CD4-positive, alpha-beta T cell (primary cell): ENCODE measurements around the gene SKAP1. TPM values are rescaled to one million over a fixed set of nuclear protein-coding genes. Genes with fewer than 3 reads are reported as not detected.

ENCODE experiments used
- ATAC-seq: fragments of 200-7000 bp; cut with Tn5 transposase; one replicate; pipeline ENCODE4 v1.10.0; 2022; ENCODE audit warnings: mild to moderate bottlenecking; ENCODE audit not compliant: poor library complexity
- CTCF ChIA-PET: fragments of 350-600 bp; sonication (Branson Sonifier 250); formaldehyde crosslinking; loops from one replicate; lab custom pipeline; 2021; ENCODE audit warnings: antibody characterized with exemption, inconsistent platforms; lab: Charles Lee
- POLR2A ChIA-PET: fragments of 350-600 bp; sonication (Branson Sonifier 250); formaldehyde crosslinking; loops from one replicate; lab custom pipeline; 2021; ENCODE audit warnings: antibody characterized with exemption, inconsistent platforms; lab: Charles Lee
- DNase-seq, 14 experiments: peaks; one replicate each; pipeline ENCODE4 v3.0.0-alpha.2; 2013 to 2020; ENCODE audit warnings: mixed read lengths in 2 of 14
- H3K27ac ChIP-seq, 2 donors: one replicate each; pipeline versions ENCODE4 v1.5.1 to v1.7.0; 2013; ENCODE audit warnings: low read length in 2 of 2, low read depth in 1 of 2, mild to moderate bottlenecking in 1 of 2
- H3K27me3 ChIP-seq, 2 experiments: 1 replicate in 1 of 2; 2 replicates in 1 of 2; pipeline versions ENCODE4 v1.6.1 to v1.7.0; 2013; ENCODE audit warnings: low read length in 2 of 2, control low read depth in 1 of 2, mild to moderate bottlenecking in 1 of 2, moderate library complexity in 1 of 2; ENCODE audit not compliant: insufficient read depth in 2 of 2, control insufficient read depth in 1 of 2
- H3K36me3 ChIP-seq: one replicate; pipeline ENCODE4 v1.6.1; 2013; ENCODE audit warnings: low read length, control low read depth; ENCODE audit not compliant: insufficient read depth
- H3K4me1 ChIP-seq: one replicate; pipeline ENCODE4 v1.6.1; 2013; ENCODE audit warnings: low read length, control low read depth; ENCODE audit not compliant: insufficient read depth
- H3K4me3 ChIP-seq: one replicate; pipeline ENCODE4 v1.5.1; 2013; ENCODE audit warnings: mild to moderate bottlenecking, low read length, moderate library complexity
- H3K9me3 ChIP-seq, 2 experiments: 1 replicate in 1 of 2; 2 replicates in 1 of 2; pipeline versions ENCODE4 v1.6.1 to v1.7.0; 2013; ENCODE audit warnings: low read length in 2 of 2, mild to moderate bottlenecking in 2 of 2, control low read depth in 1 of 2, moderate library complexity in 1 of 2; ENCODE audit not compliant: control insufficient read depth in 1 of 2, insufficient read depth in 1 of 2
- H3K27ac Mint-ChIP-seq: one replicate; pipeline ENCODE4 v1.8.0; 2020; ENCODE audit warnings: mixed read lengths
- H3K27me3 Mint-ChIP-seq: one replicate; pipeline ENCODE4 v1.8.0; 2021; ENCODE audit warnings: mixed read lengths
- H3K36me3 Mint-ChIP-seq: one replicate; pipeline ENCODE4 v1.8.0; 2021; ENCODE audit warnings: low read depth, mixed read lengths
- H3K4me1 Mint-ChIP-seq: one replicate; pipeline ENCODE4 v1.8.0; 2021; ENCODE audit warnings: low read depth, mixed read lengths
- H3K4me3 Mint-ChIP-seq: one replicate; pipeline ENCODE4 v1.8.0; 2020; ENCODE audit warnings: mild to moderate bottlenecking, mixed read lengths
- H3K9me3 Mint-ChIP-seq: one replicate; pipeline ENCODE4 v1.8.0; 2020; ENCODE audit warnings: mixed read lengths
- intact Hi-C, 2 experiments: fragments of 100-400 bp; cut with DNase I in 1 of 2; cut with micrococcal nuclease in 1 of 2; formaldehyde crosslinking; loops; one replicate each; pipeline versions ENCODE4 v1.15.1 to v1.9.0; 2023 to 2025; cut with DNase I, micrococcal nuclease
- total RNA-seq, 174 experiments: library from RNA in 2 of 174; stranded (reverse) in 2 of 174; gene quantifications; one replicate each; pipeline ENCODE4 v1.2.3 and lab custom pipeline; 2021 to 2026
- TF ChIP-seq, protein P1 (sequence below): fragments of 200-600 bp; IDR thresholded peaks from one replicate; pipeline ENCODE4 v1.8.0; 2022; ENCODE audit warnings: antibody characterized with exemption, mild to moderate bottlenecking

SKAP1 gene
- total RNA-seq, 2 experiments from 2014 or later: 92.0 to 95.1 TPM

DNA sequence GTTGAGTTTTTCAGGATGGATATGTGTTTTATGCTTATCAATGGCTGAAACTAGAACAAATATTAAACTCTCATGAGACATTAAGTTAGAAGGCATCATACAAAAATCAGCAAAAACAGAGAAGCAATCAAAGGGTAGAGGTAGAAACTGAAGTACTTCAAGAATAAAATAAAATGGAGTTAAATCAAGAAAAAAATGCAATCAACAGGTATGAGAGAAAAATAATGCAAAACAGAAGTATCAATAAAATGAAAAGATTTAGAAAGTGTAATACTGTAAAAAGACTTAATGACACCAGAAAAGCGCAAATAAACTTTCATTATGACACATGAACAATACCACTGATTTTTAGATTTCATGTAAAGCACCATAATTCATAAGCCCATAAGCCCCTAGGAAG is 112.3 kb downstream of the SKAP1 start:
- DNase-seq: no peak
- H3K4me3 ChIP-seq: no peak overlapping the region
- intact Hi-C loops: loop anchor here in 1 of 2 experiments (2.0 kb wide), 1 partner anchor 15 kb away; no protein-coding TSS in a partner anchor
- TF ChIP-seq, protein P1, sequence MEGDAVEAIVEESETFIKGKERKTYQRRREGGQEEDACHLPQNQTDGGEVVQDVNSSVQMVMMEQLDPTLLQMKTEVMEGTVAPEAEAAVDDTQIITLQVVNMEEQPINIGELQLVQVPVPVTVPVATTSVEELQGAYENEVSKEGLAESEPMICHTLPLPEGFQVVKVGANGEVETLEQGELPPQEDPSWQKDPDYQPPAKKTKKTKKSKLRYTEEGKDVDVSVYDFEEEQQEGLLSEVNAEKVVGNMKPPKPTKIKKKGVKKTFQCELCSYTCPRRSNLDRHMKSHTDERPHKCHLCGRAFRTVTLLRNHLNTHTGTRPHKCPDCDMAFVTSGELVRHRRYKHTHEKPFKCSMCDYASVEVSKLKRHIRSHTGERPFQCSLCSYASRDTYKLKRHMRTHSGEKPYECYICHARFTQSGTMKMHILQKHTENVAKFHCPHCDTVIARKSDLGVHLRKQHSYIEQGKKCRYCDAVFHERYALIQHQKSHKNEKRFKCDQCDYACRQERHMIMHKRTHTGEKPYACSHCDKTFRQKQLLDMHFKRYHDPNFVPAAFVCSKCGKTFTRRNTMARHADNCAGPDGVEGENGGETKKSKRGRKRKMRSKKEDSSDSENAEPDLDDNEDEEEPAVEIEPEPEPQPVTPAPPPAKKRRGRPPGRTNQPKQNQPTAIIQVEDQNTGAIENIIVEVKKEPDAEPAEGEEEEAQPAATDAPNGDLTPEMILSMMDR: no peak
- Mint-ChIP-seq H3K36me3 (peaks cover 34% of the 10 kb centered on the region), H3K4me3 (no peak overlapping the region), H3K4me1 (peaks cover 47% of the 10 kb centered on the region), H3K27me3 (no peaks in the 10 kb centered on the region), H3K27ac (no peak overlapping the region), H3K9me3 (no peaks in the 10 kb centered on the region)
- H3K27ac ChIP-seq: no peak overlapping the region
- ATAC-seq: no peak
- no peaks in the 10 kb centered on the region for H3K4me1 ChIP-seq
- POLR2A ChIA-PET: interaction anchor here (0.7 kb wide), 1 partner anchor 249 kb away, joined by 3 read pairs; no protein-coding TSS in a partner anchor
- H3K36me3 ChIP-seq: peaks cover 5% of the 10 kb centered on the region
- no peaks in the 10 kb centered on the region for H3K27me3 ChIP-seq
- CTCF ChIA-PET: interaction anchor here (1.7 to 2.0 kb wide), 2 partner anchors 10 to 18 kb away, joined by 4 to 7 read pairs; no protein-coding TSS in a partner anchor
- H3K9me3 ChIP-seq: no peaks in the 10 kb centered on the region

DNA sequence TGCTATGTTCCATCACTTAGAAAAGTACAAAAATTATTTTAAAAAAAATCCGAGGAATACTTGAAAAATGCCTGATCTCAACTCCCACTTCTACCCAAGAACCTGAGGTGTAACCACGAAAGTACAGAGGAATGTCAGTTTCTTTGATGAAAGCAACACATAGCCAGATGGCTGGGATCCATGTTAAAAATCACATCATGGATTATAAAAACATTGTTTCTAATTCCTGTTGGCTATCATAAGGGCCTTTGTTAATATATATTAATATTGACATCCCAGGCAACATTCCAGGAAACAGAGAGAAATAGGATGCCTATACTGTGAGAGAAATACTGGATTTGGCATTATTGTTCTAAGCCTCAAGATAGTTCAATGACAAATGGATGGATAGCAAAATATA is 115.3 kb downstream of the SKAP1 start:
- ATAC-seq: no peak
- Mint-ChIP-seq H3K27ac (no peak overlapping the region), H3K4me1 (peaks cover 61% of the 10 kb centered on the region)

DNA sequence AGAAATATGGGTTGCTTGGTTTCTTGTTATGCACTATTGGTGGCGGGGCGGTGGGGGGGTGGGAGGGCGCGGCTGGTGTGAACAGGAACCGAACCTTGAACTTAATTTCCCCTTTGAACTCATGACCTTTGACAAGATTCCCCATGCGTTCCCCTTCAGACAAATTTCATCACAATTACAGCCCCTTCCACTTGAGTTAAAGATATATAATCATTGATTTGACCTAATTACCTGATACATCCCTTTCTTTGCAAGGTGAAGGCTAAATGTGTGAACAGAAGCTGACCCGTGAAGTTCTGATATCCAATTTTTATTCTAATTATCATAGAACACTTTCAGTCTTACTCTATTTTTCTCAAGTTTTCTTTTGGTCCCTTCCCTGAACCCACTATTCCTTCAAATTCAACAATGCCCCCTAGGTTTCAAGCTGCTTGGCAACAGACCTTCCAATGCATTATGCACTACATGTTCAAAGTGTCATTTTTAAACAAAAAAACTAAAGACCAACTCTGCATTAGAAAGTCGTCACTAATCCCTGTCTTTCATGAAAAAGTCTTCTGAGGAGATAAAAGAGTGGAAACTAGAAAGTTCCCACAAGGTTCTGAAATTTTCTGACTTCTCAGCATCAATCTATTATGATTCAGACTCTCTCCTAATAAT is 116.8 kb downstream of the SKAP1 start:
- H3K9me3 ChIP-seq: no peaks in the 10 kb centered on the region
- intact Hi-C loops: no loop called here
- no peaks in the 10 kb centered on the region for H3K9me3 Mint-ChIP-seq
- peaks cover 5% of the 10 kb centered on the region for H3K36me3 ChIP-seq
- H3K27me3 Mint-ChIP-seq: no peaks in the 10 kb centered on the region
- no peak for ATAC-seq
- ChIA-PET POLR2A (no interaction called here), CTCF (interaction anchor here (1.0 kb wide), 1 partner anchor 305 kb away, joined by 3 read pairs; no protein-coding TSS in a partner anchor)
- peaks cover 60% of the 10 kb centered on the region for H3K4me1 Mint-ChIP-seq
- H3K27ac Mint-ChIP-seq: no peak overlapping the region
- peaks cover 23% of the 10 kb centered on the region for H3K36me3 Mint-ChIP-seq
- TF ChIP-seq, protein P1: no peak
- no peaks in the 10 kb centered on the region for H3K27me3 ChIP-seq
- no peaks in the 10 kb centered on the region for H3K4me1 ChIP-seq
- H3K4me3 Mint-ChIP-seq: no peak overlapping the region
- H3K27ac ChIP-seq: no peak overlapping the region
- no peak overlapping the region for H3K4me3 ChIP-seq
- no peak for DNase-seq

More for the DNA sequence above, 115.3 kb downstream of the SKAP1 start:
- Mint-ChIP-seq H3K27me3 (no peaks in the 10 kb centered on the region), H3K9me3 (no peaks in the 10 kb centered on the region), H3K4me3 (no peak overlapping the region), H3K36me3 (peaks cover 27% of the 10 kb centered on the region)
- Histone ChIP-seq H3K4me1 (no peaks in the 10 kb centered on the region), H3K27me3 (no peaks in the 10 kb centered on the region), H3K27ac (no peak overlapping the region), H3K4me3 (no peak overlapping the region), H3K9me3 (no peaks in the 10 kb centered on the region), H3K36me3 (peaks cover 5% of the 10 kb centered on the region)
- ChIA-PET POLR2A (no interaction called here), CTCF (no interaction called here)
- TF ChIP-seq, protein P1: no peak
- intact Hi-C loops: no loop called here
- no peak for DNase-seq
